MM.1S (cell line): Measurements from ENCODE around the gene GLRX3.

Experiments
- CTCF ChIP-seq: fragments of 300-600 bp; sonication (generic); IDR thresholded peaks from 2 replicates; pipeline ENCODE4 v1.5.1; 2016; ENCODE audit warnings: antibody characterized with exemption, low read length, mixed read lengths
- EZH2 ChIP-seq: fragments of 300-600 bp; sonication (generic); optimal IDR thresholded peaks from 2 replicates; pipeline ENCODE3; 2017; ENCODE audit warnings: low read depth, mild to moderate bottlenecking, antibody characterized with exemption, low read length, mixed read lengths

GRCh38 chr10:130174328-130174727 lies 38.1 kb downstream of the GLRX3 start:
- TF ChIP-seq CTCF (no peak), EZH2 (no peak)
